ENCODE measurements around the gene FAM216B.

- no peak for TF ChIP-seq CTCF (IDR thresholded peaks at IDR 0.05)
- TF ChIP-seq POLR2A (IDR thresholded peaks at IDR 0.05) = no peak
These were observed 33.5 kb downstream of the FAM216B start for GRCh38 chr13:42814868-42815267.

Data from lower leg skin (tissue), 3 donors.